Measurements from ENCODE around the gene LYRM4. TPM values are rescaled to one million over a fixed set of nuclear protein-coding genes. Genes with fewer than 3 reads are reported as not detected.

The LYRM4 gene
- total and polyA plus RNA-seq, 9 of the 15 experiments (the other 6 are each of a cell fraction or from before 2014, with no cell fraction given): 24.2 to 69.4 (median 41.8) TPM

GRCh38 chr6:5142915-5143314, 117.8 kb downstream of the LYRM4 start:
- intact Hi-C loops (cut with micrococcal nuclease): loop anchor here (1.0 to 5.0 kb wide), 5 partner anchors 72 to 259 kb away; no protein-coding TSS in a partner anchor
- no peak overlapping the region for H2AFZ ChIP-seq (ENCODE audit: low read depth, low read length)
- H3K79me2 ChIP-seq (ENCODE audit: control insufficient read depth, insufficient read depth, low read length): no peaks in the 10 kb centered on the region
- ChIA-PET CTCF (ENCODE audit: low intra/inter-chr PET ratio) (interaction anchor here (0.7 to 2.9 kb wide), 5 partner anchors 133 to 1405 kb away, joined by 3 to 37 read pairs (median 9); no protein-coding TSS in a partner anchor), POLR2A (interaction anchor here (1.2 kb wide), 1 partner anchor 13 kb away, joined by 4 read pairs; no protein-coding TSS in a partner anchor)
- no peak overlapping the region for H3K27ac ChIP-seq (ENCODE audit: extremely low read depth, low read depth, low read length)
- no peaks in the 10 kb centered on the region for H3K9me1 ChIP-seq (ENCODE audit: control insufficient read depth, insufficient read depth, low read length)
- 83% methylated on average over 11 of the region's 11 CpGs for WGBS (ENCODE audit: insufficient coverage, low coverage, missing lambda C conversion rate)
- no TSS peak for BruUV-seq (replicated peaks)
- no peak overlapping the region for H3K4me3 ChIP-seq
- no peaks in the 10 kb centered on the region; the same call in 1 of the 2 replicates for H4K20me1 ChIP-seq (replicated peaks; ENCODE audit: control insufficient read depth, insufficient read depth, low read length)
- 0 out of 3 replicates have a peak, but pooled peaks cover 2% of the 10 kb centered on the region for H3K36me3 ChIP-seq (ENCODE audit: control insufficient read depth, insufficient read depth, low read length)
- TF ChIP-seq, protein P1, sequence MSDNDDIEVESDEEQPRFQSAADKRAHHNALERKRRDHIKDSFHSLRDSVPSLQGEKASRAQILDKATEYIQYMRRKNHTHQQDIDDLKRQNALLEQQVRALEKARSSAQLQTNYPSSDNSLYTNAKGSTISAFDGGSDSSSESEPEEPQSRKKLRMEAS (CRISPR knock-in tag; IDR thresholded peaks at IDR 0.05): peak; percentile 42; the same call in 1 of the 2 replicates
- TF ChIP-seq TAF9B (IDR thresholded peaks at IDR 0.05; ENCODE audit: partially characterized antibody): no peak
- TF ChIP-seq, protein P2, sequence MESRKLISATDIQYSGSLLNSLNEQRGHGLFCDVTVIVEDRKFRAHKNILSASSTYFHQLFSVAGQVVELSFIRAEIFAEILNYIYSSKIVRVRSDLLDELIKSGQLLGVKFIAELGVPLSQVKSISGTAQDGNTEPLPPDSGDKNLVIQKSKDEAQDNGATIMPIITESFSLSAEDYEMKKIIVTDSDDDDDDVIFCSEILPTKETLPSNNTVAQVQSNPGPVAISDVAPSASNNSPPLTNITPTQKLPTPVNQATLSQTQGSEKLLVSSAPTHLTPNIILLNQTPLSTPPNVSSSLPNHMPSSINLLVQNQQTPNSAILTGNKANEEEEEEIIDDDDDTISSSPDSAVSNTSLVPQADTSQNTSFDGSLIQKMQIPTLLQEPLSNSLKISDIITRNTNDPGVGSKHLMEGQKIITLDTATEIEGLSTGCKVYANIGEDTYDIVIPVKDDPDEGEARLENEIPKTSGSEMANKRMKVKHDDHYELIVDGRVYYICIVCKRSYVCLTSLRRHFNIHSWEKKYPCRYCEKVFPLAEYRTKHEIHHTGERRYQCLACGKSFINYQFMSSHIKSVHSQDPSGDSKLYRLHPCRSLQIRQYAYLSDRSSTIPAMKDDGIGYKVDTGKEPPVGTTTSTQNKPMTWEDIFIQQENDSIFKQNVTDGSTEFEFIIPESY (CRISPR knock-in tag; IDR thresholded peaks at IDR 0.05): 0 out of 2 replicates have a peak, but pooled peaks have one; percentile 23
- no peak for TF ChIP-seq TCF3 (CRISPR knock-in tag; IDR thresholded peaks at IDR 0.05)
- no peaks in the 10 kb centered on the region for H3K27me3 ChIP-seq (ENCODE audit: control insufficient read depth in 2 of 2, insufficient read depth in 2 of 2, low read length in 2 of 2)
- no peak for FAIRE-seq
- no peak overlapping the region for H3K9ac ChIP-seq (ENCODE audit: insufficient read depth in 1 of 2, low read depth in 2 of 2, low read length in 2 of 2)
- no peak for DNase-seq (ENCODE audit: extremely low read depth in 1 of 4, low spot score in 3 of 4)
- no peaks in the 10 kb centered on the region for H3K9me3 ChIP-seq (replicated peaks; ENCODE audit: control insufficient read depth, insufficient read depth, low read depth, low read length)
- in situ Hi-C loops (cut with MboI): loop anchor here (5.0 to 25.0 kb wide), 2 partner anchors 259 to 1394 kb away; no protein-coding TSS in a partner anchor
- no peak for ATAC-seq
- H3K4me1 ChIP-seq (replicated peaks in 1 of 2; ENCODE audit: control insufficient read depth in 2 of 2, insufficient read depth in 2 of 2, low read length in 2 of 2): no peaks in the 10 kb centered on the region
- H3K4me2 ChIP-seq (ENCODE audit: insufficient read depth, low read length): no peak overlapping the region

Measured in K562 (cell line).